Measurements from ENCODE around the gene MYNN. TPM values are rescaled to one million over a fixed set of nuclear protein-coding genes. Genes with fewer than 3 reads are reported as not detected.

MYNN gene
- total and polyA plus RNA-seq, 2 of the 13 experiments (the other 11 are each of a cell fraction or from before 2014, with no cell fraction given), result 10.4 to 17.6 TPM

DNA sequence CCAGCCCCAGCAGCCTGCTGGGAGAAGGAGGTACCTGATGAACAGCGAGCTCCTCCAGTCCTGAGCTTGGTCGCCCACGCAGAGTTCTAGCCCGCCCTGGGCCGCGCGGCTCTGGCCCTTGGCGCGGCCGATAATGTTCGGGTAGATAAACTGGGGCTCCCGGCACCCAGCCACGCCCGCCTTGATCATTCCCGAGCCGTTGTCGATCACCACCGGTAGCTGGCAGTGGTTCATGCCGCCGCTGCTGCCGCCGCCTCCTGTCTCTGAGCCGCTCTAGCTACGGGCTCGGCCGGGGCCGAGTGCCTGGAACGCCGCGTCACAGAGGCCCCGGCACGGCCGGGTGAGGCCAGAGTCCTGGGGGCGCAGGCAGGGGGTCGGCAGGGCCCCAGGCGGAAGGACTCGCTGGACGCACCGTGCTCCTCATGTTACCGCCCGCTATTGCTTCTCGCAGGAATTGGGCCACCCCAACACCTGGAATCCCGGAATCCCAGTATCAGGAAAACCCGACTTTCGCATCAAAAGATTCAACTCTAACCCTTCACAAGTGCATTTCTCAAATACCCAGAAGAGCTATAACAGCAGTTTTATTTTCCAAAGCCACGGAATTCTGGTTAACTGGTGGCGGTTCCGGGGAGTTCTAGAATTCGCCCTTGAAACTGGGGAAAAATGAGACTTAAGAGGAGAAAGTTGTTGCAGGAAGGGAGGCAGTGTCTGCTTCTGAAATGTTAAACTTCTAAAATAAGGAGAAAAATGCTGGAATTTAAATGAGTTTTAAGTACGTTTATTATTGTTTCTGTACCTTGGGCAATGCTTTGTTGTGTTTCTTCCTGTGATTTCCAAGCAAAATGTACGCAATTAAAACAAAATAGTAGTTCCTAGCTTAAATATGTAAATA lies 3.7 kb upstream of the MYNN start, which contains the start of gene ACTRT3 (continued):
- TF ChIP-seq, protein P1, sequence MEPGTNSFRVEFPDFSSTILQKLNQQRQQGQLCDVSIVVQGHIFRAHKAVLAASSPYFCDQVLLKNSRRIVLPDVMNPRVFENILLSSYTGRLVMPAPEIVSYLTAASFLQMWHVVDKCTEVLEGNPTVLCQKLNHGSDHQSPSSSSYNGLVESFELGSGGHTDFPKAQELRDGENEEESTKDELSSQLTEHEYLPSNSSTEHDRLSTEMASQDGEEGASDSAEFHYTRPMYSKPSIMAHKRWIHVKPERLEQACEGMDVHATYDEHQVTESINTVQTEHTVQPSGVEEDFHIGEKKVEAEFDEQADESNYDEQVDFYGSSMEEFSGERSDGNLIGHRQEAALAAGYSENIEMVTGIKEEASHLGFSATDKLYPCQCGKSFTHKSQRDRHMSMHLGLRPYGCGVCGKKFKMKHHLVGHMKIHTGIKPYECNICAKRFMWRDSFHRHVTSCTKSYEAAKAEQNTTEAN (CRISPR knock-in tag; conservative IDR thresholded peaks at IDR 0.05), result no peak
- TF ChIP-seq BHLHE40 (IDR thresholded peaks at IDR 0.05; ENCODE audit: low read length) (no peak), NFE2L2 (IDR thresholded peaks at IDR 0.05; ENCODE audit: low read length) (no peak), ZNF501 (CRISPR knock-in tag; IDR thresholded peaks at IDR 0.05) (no peak), ZNF264 (CRISPR knock-in tag; IDR thresholded peaks at IDR 0.05) (no peak), ZNF543 (CRISPR knock-in tag; IDR thresholded peaks at IDR 0.05) (no peak), SOX6 (IDR thresholded peaks at IDR 0.05) (no peak), SOX6 (CRISPR knock-in tag; IDR thresholded peaks at IDR 0.05) (peak; percentile 48), RXRA (CRISPR knock-in tag; IDR thresholded peaks at IDR 0.05) (no peak), KLF15 (CRISPR knock-in tag; IDR thresholded peaks at IDR 0.05; ENCODE audit: borderline replicate concordance) (0 out of 2 replicates have a peak, but pooled peaks have one; percentile 48), ZNF572 (CRISPR knock-in tag; IDR thresholded peaks at IDR 0.05) (no peak), SSRP1 (CRISPR knock-in tag; IDR thresholded peaks at IDR 0.05) (no peak), ZNF550 (CRISPR knock-in tag; IDR thresholded peaks at IDR 0.05; ENCODE audit: borderline replicate concordance) (no peak), ZFX (CRISPR knock-in tag; IDR thresholded peaks at IDR 0.05; ENCODE audit: low read depth) (peak; percentile 77), CENPX (CRISPR knock-in tag; IDR thresholded peaks at IDR 0.05) (no peak), GATAD2A (CRISPR knock-in tag; IDR thresholded peaks at IDR 0.05) (no peak; the same call in 1 of the 2 replicates), SP2 (CRISPR knock-in tag; IDR thresholded peaks at IDR 0.05) (no peak), MIXL1 (CRISPR knock-in tag; IDR thresholded peaks at IDR 0.05) (no peak)
- TF ChIP-seq, protein P2, sequence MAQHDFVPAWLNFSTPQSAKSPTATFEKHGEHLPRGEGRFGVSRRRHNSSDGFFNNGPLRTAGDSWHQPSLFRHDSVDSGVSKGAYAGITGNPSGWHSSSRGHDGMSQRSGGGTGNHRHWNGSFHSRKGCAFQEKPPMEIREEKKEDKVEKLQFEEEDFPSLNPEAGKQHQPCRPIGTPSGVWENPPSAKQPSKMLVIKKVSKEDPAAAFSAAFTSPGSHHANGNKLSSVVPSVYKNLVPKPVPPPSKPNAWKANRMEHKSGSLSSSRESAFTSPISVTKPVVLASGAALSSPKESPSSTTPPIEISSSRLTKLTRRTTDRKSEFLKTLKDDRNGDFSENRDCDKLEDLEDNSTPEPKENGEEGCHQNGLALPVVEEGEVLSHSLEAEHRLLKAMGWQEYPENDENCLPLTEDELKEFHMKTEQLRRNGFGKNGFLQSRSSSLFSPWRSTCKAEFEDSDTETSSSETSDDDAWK (CRISPR knock-in tag; IDR thresholded peaks at IDR 0.05), result no peak
- TF ChIP-seq, protein P3, sequence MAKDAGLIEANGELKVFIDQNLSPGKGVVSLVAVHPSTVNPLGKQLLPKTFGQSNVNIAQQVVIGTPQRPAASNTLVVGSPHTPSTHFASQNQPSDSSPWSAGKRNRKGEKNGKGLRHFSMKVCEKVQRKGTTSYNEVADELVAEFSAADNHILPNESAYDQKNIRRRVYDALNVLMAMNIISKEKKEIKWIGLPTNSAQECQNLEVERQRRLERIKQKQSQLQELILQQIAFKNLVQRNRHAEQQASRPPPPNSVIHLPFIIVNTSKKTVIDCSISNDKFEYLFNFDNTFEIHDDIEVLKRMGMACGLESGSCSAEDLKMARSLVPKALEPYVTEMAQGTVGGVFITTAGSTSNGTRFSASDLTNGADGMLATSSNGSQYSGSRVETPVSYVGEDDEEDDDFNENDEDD (CRISPR knock-in tag; IDR thresholded peaks at IDR 0.05; ENCODE audit: borderline replicate concordance), result no peak
- TF ChIP-seq, protein P4, sequence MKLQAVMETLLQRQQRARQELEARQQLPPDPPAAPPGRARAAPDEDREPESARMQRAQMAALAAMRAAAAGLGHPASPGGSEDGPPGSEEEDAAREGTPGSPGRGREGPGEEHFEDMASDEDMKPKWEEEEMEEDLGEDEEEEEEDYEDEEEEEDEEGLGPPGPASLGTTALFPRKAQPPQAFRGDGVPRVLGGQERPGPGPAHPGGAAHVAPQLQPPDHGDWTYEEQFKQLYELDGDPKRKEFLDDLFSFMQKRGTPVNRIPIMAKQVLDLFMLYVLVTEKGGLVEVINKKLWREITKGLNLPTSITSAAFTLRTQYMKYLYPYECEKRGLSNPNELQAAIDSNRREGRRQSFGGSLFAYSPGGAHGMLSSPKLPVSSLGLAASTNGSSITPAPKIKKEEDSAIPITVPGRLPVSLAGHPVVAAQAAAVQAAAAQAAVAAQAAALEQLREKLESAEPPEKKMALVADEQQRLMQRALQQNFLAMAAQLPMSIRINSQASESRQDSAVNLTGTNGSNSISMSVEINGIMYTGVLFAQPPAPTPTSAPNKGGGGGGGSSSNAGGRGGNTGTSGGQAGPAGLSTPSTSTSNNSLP (IDR thresholded peaks at IDR 0.05; ENCODE audit: low read depth, low read length), result no peak; the same call in 1 of the 2 replicates
- TF ChIP-seq, protein P5, sequence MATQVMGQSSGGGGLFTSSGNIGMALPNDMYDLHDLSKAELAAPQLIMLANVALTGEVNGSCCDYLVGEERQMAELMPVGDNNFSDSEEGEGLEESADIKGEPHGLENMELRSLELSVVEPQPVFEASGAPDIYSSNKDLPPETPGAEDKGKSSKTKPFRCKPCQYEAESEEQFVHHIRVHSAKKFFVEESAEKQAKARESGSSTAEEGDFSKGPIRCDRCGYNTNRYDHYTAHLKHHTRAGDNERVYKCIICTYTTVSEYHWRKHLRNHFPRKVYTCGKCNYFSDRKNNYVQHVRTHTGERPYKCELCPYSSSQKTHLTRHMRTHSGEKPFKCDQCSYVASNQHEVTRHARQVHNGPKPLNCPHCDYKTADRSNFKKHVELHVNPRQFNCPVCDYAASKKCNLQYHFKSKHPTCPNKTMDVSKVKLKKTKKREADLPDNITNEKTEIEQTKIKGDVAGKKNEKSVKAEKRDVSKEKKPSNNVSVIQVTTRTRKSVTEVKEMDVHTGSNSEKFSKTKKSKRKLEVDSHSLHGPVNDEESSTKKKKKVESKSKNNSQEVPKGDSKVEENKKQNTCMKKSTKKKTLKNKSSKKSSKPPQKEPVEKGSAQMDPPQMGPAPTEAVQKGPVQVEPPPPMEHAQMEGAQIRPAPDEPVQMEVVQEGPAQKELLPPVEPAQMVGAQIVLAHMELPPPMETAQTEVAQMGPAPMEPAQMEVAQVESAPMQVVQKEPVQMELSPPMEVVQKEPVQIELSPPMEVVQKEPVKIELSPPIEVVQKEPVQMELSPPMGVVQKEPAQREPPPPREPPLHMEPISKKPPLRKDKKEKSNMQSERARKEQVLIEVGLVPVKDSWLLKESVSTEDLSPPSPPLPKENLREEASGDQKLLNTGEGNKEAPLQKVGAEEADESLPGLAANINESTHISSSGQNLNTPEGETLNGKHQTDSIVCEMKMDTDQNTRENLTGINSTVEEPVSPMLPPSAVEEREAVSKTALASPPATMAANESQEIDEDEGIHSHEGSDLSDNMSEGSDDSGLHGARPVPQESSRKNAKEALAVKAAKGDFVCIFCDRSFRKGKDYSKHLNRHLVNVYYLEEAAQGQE (IDR thresholded peaks at IDR 0.05; ENCODE audit: borderline replicate concordance in 1 of 2, low read depth in 1 of 2, low read length in 2 of 2), result no peak
